H1 (cell line): Measurements from ENCODE around the gene MOSMO. TPM values are rescaled to one million over a fixed set of nuclear protein-coding genes. Genes with fewer than 3 reads are reported as not detected.

Source experiments
- CTCF ChIA-PET: fragments of 300-600 bp; sonication (Branson Sonifier 250); formaldehyde crosslinking; loops from one replicate; lab custom pipeline; 2021; ENCODE audit not compliant: partially characterized antibody; lab: Charles Lee
- POLR2A ChIA-PET: fragments of 300-600 bp; sonication (Branson Sonifier 250); formaldehyde crosslinking; loops from one replicate; lab custom pipeline; 2021; ENCODE audit warnings: inconsistent platforms; ENCODE audit not compliant: partially characterized antibody; lab: Charles Lee
- DNase-seq, 2 experiments: peaks; one replicate each; pipeline versions ENCODE4 v3.0.0 to v3.0.0-alpha.2; 2010 to 2022; ENCODE audit warnings: low spot score in 2 of 2, low read depth in 1 of 2, mixed read lengths in 1 of 2
- FAIRE-seq: peaks from 2 replicates; lab custom pipeline; 2011; peaks lifted over from hg19 to GRCh38; lab: Jason Lieb, UNC
- H2AFZ ChIP-seq: 2 replicates; pipeline ENCODE4 v1.8.1; 2012; ENCODE audit warnings: low read length, inconsistent platforms
- H2AK5ac ChIP-seq: 2 replicates; pipeline ENCODE4 v1.6.1; 2013; ENCODE audit warnings: low read depth, low read length
- H2BK120ac ChIP-seq: replicated peaks from 2 replicates; pipeline ENCODE3; 2013; ENCODE audit warnings: low read depth, low read length, inconsistent platforms
- H2BK12ac ChIP-seq: 2 replicates; pipeline ENCODE4 v1.6.1; 2013; ENCODE audit warnings: low read depth, low read length
- H2BK15ac ChIP-seq: 2 replicates; pipeline ENCODE4 v1.6.1; 2013; ENCODE audit warnings: low read length
- H2BK20ac ChIP-seq: 2 replicates; pipeline ENCODE4 v1.6.1; 2013; ENCODE audit warnings: low read length
- H2BK5ac ChIP-seq: 2 replicates; pipeline ENCODE4 v1.6.1; 2013; ENCODE audit warnings: low read depth, low read length
- H3K14ac ChIP-seq: 2 replicates; pipeline ENCODE4 v1.6.1; 2013; ENCODE audit warnings: inconsistent platforms; ENCODE audit not compliant: insufficient read length
- H3K18ac ChIP-seq: 2 replicates; pipeline ENCODE4 v1.6.1; 2013; ENCODE audit warnings: low read length; ENCODE audit errors: extremely low read depth
- H3K23ac ChIP-seq: 2 replicates; pipeline ENCODE4 v1.6.1; 2013; ENCODE audit warnings: inconsistent platforms; ENCODE audit not compliant: insufficient read length
- H3K23me2 ChIP-seq: 2 replicates; pipeline ENCODE4 v1.6.1; 2013; ENCODE audit warnings: low read depth, low read length
- H3K27ac ChIP-seq: 2 replicates; pipeline ENCODE4 v1.6.1; 2011; ENCODE audit warnings: low read depth, low read length, inconsistent platforms
- H3K27me3 ChIP-seq, 4 experiments: replicated peaks in 1 of 4; 1 replicate in 1 of 4; 2 replicates in 3 of 4; pipeline versions ENCODE4 v1.6.1 to v1.8.1; 2011 to 2013; ENCODE audit warnings: low read length in 3 of 4, mild to moderate bottlenecking in 3 of 4, inconsistent platforms in 2 of 4, mixed read lengths in 2 of 4, moderate library complexity in 1 of 4; ENCODE audit not compliant: control insufficient read depth in 3 of 4, insufficient read depth in 3 of 4; ENCODE audit errors: extremely low read depth in 1 of 4
- H3K36me3 ChIP-seq, 4 experiments: 2 replicates each; pipeline versions ENCODE4 v1.6.1 to v1.8.1; 2011 to 2013; ENCODE audit warnings: mild to moderate bottlenecking in 4 of 4, low read length in 3 of 4, moderate library complexity in 2 of 4, control low read depth in 1 of 4, inconsistent platforms in 1 of 4; ENCODE audit not compliant: insufficient read depth in 4 of 4, control insufficient read depth in 2 of 4
- H3K4ac ChIP-seq: replicated peaks from 2 replicates; pipeline ENCODE3; 2013; ENCODE audit warnings: low read length, low read depth, mixed read lengths, inconsistent platforms; ENCODE audit not compliant: insufficient read length
- H3K4me1 ChIP-seq, 4 experiments: replicated peaks in 1 of 4; 1 replicate in 1 of 4; 2 replicates in 3 of 4; pipeline versions ENCODE4 v1.6.1 to v1.8.1; 2011 to 2013; ENCODE audit warnings: low read length in 3 of 4, inconsistent platforms in 2 of 4, mixed read lengths in 1 of 4; ENCODE audit not compliant: insufficient read depth in 4 of 4, control insufficient read depth in 3 of 4
- H3K4me2 ChIP-seq, 2 experiments: 2 replicates each; pipeline versions ENCODE4 v1.6.1 to v1.8.1; 2011 to 2013; ENCODE audit warnings: low read depth in 2 of 2, low read length in 2 of 2, control low read depth in 1 of 2, inconsistent platforms in 1 of 2, mild to moderate bottlenecking in 1 of 2; ENCODE audit not compliant: insufficient read depth in 1 of 2
- H3K4me3 ChIP-seq, 4 experiments: fragments of 200-600, 300-600 bp in 1 of 4; sonication (generic), shearing (Covaris generic), sonication (Bioruptor Twin) in 1 of 4; 2 replicates each; pipeline versions ENCODE4 v1.5.1 to v1.8.1; 2011 to 2016; ENCODE audit warnings: low read length in 4 of 4, low read depth in 3 of 4, control low read depth in 2 of 4, inconsistent platforms in 2 of 4, mild to moderate bottlenecking in 2 of 4, mixed read lengths in 1 of 4, moderate library complexity in 1 of 4; ENCODE audit not compliant: insufficient read depth in 2 of 4; ENCODE audit errors: extremely low read depth in 1 of 4
- H3K56ac ChIP-seq: replicated peaks from 2 replicates; pipeline ENCODE3; 2013; ENCODE audit warnings: low read depth, mild to moderate bottlenecking, mixed read lengths, low read length, inconsistent platforms; ENCODE audit not compliant: insufficient read length
- H3K79me1 ChIP-seq: 2 replicates; pipeline ENCODE4 v1.6.1; 2013; ENCODE audit warnings: low read depth, low read length, control low read depth
- H3K79me2 ChIP-seq, 2 experiments: 2 replicates each; pipeline versions ENCODE4 v1.6.1 to v1.8.1; 2012 to 2013; ENCODE audit warnings: low read length in 2 of 2, mild to moderate bottlenecking in 2 of 2, inconsistent platforms in 1 of 2; ENCODE audit not compliant: insufficient read depth in 2 of 2, control insufficient read depth in 1 of 2
- H3K9ac ChIP-seq, 4 experiments: replicated peaks in 1 of 4; 1 replicate in 1 of 4; 2 replicates in 3 of 4; pipeline versions ENCODE4 v1.6.1 to v1.8.1; 2011 to 2013; ENCODE audit warnings: low read depth in 3 of 4, low read length in 3 of 4, control low read depth in 2 of 4, mild to moderate bottlenecking in 2 of 4, moderate library complexity in 2 of 4, inconsistent platforms in 1 of 4; ENCODE audit errors: extremely low read depth in 1 of 4
- H3K9me3 ChIP-seq, 2 experiments: 2 replicates each; pipeline versions ENCODE4 v1.6.1 to v1.8.1; 2012 to 2013; ENCODE audit warnings: mild to moderate bottlenecking in 2 of 2, moderate library complexity in 2 of 2, control low read depth in 1 of 2, inconsistent platforms in 1 of 2, low read depth in 1 of 2, low read length in 1 of 2, mixed read lengths in 1 of 2; ENCODE audit not compliant: insufficient read depth in 2 of 2
- H4K20me1 ChIP-seq, 2 experiments: replicated peaks in 1 of 2; 2 replicates each; pipeline versions ENCODE3 to v1.8.1; 2011 to 2013; ENCODE audit warnings: inconsistent platforms in 2 of 2, low read length in 2 of 2, mild to moderate bottlenecking in 1 of 2; ENCODE audit not compliant: insufficient read depth in 2 of 2, control insufficient read depth in 1 of 2
- H4K5ac ChIP-seq: 2 replicates; pipeline ENCODE4 v1.6.1; 2013; ENCODE audit warnings: low read length, low read depth, mixed read lengths, inconsistent platforms; ENCODE audit not compliant: insufficient read length
- H4K8ac ChIP-seq: 2 replicates; pipeline ENCODE4 v1.8.0; 2013; ENCODE audit warnings: mild to moderate bottlenecking, moderate library complexity, low read length, inconsistent platforms; ENCODE audit not compliant: insufficient read depth; ENCODE audit errors: extremely low read depth
- H4K91ac ChIP-seq: replicated peaks from 2 replicates; pipeline ENCODE3; 2013; ENCODE audit warnings: low read length, mixed read lengths, inconsistent platforms; ENCODE audit not compliant: insufficient read length
- CBX5 ChIP-seq: fragments of 300-800, 300-1000 bp; sonication (generic); IDR thresholded peaks from 2 replicates; pipeline ENCODE4 v1.7.1; 2016; ENCODE audit warnings: antibody characterized with exemption, low read length, low read depth
- CHD1 ChIP-seq: IDR thresholded peaks from 2 replicates; pipeline ENCODE4 v1.6.1; 2012; ENCODE audit warnings: low read depth, low read length, improper control_type of control experiment
- CTCF ChIP-seq, 3 experiments: IDR thresholded peaks; 1 replicate in 2 of 3; 2 replicates in 1 of 3; pipeline versions ENCODE4 v1.5.1 to v1.6.1; 2011; ENCODE audit warnings: low read length in 3 of 3, mild to moderate bottlenecking in 3 of 3, inconsistent platforms in 2 of 3, low read depth in 1 of 3, moderate library complexity in 1 of 3; ENCODE audit not compliant: insufficient read depth in 1 of 3; ENCODE audit errors: control extremely low read depth in 1 of 3
- FOSL1 ChIP-seq: IDR thresholded peaks from 2 replicates; pipeline ENCODE4 v1.6.1; 2011; ENCODE audit warnings: mild to moderate bottlenecking, low read depth, low read length, moderate library complexity; ENCODE audit not compliant: insufficient read depth
- JUND ChIP-seq: IDR thresholded peaks from 2 replicates; pipeline ENCODE4 v1.6.1; 2011; ENCODE audit warnings: mild to moderate bottlenecking, improper control_type of control experiment, low read length
- KDM1A ChIP-seq: fragments of 200-600, 300-600 bp; sonication (generic); IDR thresholded peaks from 2 replicates; pipeline ENCODE4 v1.7.1; 2016; ENCODE audit warnings: mild to moderate bottlenecking, low read length, borderline replicate concordance
- KDM5A ChIP-seq: fragments of 200-600 bp; IDR thresholded peaks from 2 replicates; pipeline ENCODE4 v1.7.1; 2012; ENCODE audit warnings: mild to moderate bottlenecking, low read length, inconsistent platforms, mixed read lengths
- RBBP5 ChIP-seq: IDR thresholded peaks from 2 replicates; pipeline ENCODE4 v1.7.1; 2012; ENCODE audit warnings: low read depth, mild to moderate bottlenecking, inconsistent platforms, low read length, moderate library complexity, borderline replicate concordance
- SIN3A ChIP-seq, 2 experiments: IDR thresholded peaks in 1 of 2; conservative IDR thresholded peaks in 1 of 2; 2 replicates each; pipeline ENCODE4 v1.6.1; 2011 to 2012; ENCODE audit warnings: low read length in 2 of 2, improper control_type of control experiment in 1 of 2, low read depth in 1 of 2, mild to moderate bottlenecking in 1 of 2
- TAF1 ChIP-seq: IDR thresholded peaks from 2 replicates; pipeline ENCODE4 v1.6.1; 2011; ENCODE audit warnings: mild to moderate bottlenecking, low read depth, low read length
- WGBS, 2 experiments: shearing (Covaris generic) in 1 of 2; methylation state at CpG; one replicate each; pipeline versions ENCODE4 v1.1.6 to v1.1.7; 2013 to 2015; ENCODE audit warnings: low lambda C conversion rate in 2 of 2, mixed read lengths in 2 of 2, inconsistent platforms in 1 of 2, low coverage in 1 of 2, missing lambda C conversion rate in 1 of 2; ENCODE audit not compliant: insufficient replicate concordance in 2 of 2, insufficient coverage in 1 of 2, insufficient read length in 1 of 2; ENCODE audit errors: extremely low coverage in 1 of 2, missing lambda C conversion rate in 1 of 2; 5-methylcytosine and 5-hydroxymethylcytosine counted together
- polyA plus RNA-seq, 7 experiments: library from polyadenylated mRNA; depleted of rRNA in 3 of 7; stranded (reverse) in 5 of 7; unstranded in 2 of 7; fragments of >200 nt in 5 of 7; fragments of 200-250 nt in 2 of 7; gene quantifications; 1 replicate in 5 of 7; 2 replicates in 1 of 7; 4 replicates in 1 of 7; pipeline versions ENCODE4 v1.2.1 to v1.2.3, GENCODE V29; 2011 to 2013; ENCODE audit warnings: missing spikeins in 2 of 7, mixed read lengths in 2 of 7
- total RNA-seq: library from RNA; stranded (reverse); fragmentation: NEBNext Ultra II Directional; extraction: Animal tissue kit (Norgen Biotek cat#: 25700); gene quantifications from 2 replicates; pipeline ENCODE4 v1.2.1, GENCODE V29; 2021

MOSMO gene
- total and polyA plus RNA-seq, 2 of the 8 experiments (the other 6 are each of a cell fraction or from before 2014, with no cell fraction given) = 8.6 to 14.8 TPM

- no peaks in the 10 kb centered on the region for H3K23me2 ChIP-seq
- FAIRE-seq = no peak
- CTCF ChIA-PET = interaction anchor here (0.5 to 1.6 kb wide), 3 partner anchors 25 to 1490 kb away, joined by 3 read pairs; no protein-coding TSS in a partner anchor
- no peak overlapping the region for H3K56ac ChIP-seq
- H3K79me2 ChIP-seq = peaks cover 0 to 19% of the 10 kb centered on the region in 2 experiments; a peak in 2 of 4 replicates
- H3K23ac ChIP-seq = no peak overlapping the region
- H3K36me3 ChIP-seq = no peaks in the 10 kb centered on the region; a peak in 1 of 8 replicates
- no peak overlapping the region for H2AK5ac ChIP-seq
- H3K27me3 ChIP-seq = no peaks in the 10 kb centered on the region
- no peak for DNase-seq
- H2BK20ac ChIP-seq = no peak overlapping the region
- 97% methylated on average over 6 of the region's 6 CpGs; no CpG with 5 or more reads in 1 of the 2 experiments for WGBS, 2 experiments
- no peak overlapping the region for H3K18ac ChIP-seq
- peaks cover 3% of the 10 kb centered on the region; the same call in 1 of the 2 replicates for H3K79me1 ChIP-seq
- H3K4ac ChIP-seq = no peak overlapping the region
- no peak overlapping the region for H3K4me3 ChIP-seq
- no peaks in the 10 kb centered on the region; a peak in 1 of 7 replicates for H3K4me1 ChIP-seq
- H2BK12ac ChIP-seq = no peak overlapping the region
- POLR2A ChIA-PET = interaction anchor here (0.5 kb wide), 1 partner anchor 174 kb away, joined by 3 read pairs; no protein-coding TSS in a partner anchor
- no peak overlapping the region for H2BK120ac ChIP-seq
- H2BK15ac ChIP-seq = no peak overlapping the region
- no peak overlapping the region for H3K14ac ChIP-seq
- H3K4me2 ChIP-seq = no peak overlapping the region
- H4K5ac ChIP-seq = no peak overlapping the region
- no peak overlapping the region for H2BK5ac ChIP-seq
- H4K20me1 ChIP-seq = no peaks in the 10 kb centered on the region
- no peak overlapping the region for H4K91ac ChIP-seq
- H3K27ac ChIP-seq = no peak overlapping the region
- no peak overlapping the region for H3K9ac ChIP-seq
- H2AFZ ChIP-seq = no peak overlapping the region
- no peaks in the 10 kb centered on the region for H3K9me3 ChIP-seq
- H4K8ac ChIP-seq = no peak overlapping the region
- TF ChIP-seq FOSL1 = no peak
- TF ChIP-seq KDM5A = no peak
- no peak for TF ChIP-seq CBX5
- no peak for TF ChIP-seq TAF1
- no peak for TF ChIP-seq KDM1A
- no peak for TF ChIP-seq JUND
- TF ChIP-seq CTCF (IDR thresholded peaks at IDR 0.05; ENCODE audit: control extremely low read depth in 1 of 3, insufficient read depth in 1 of 3, low read depth in 1 of 3, low read length in 3 of 3) = no peak
- TF ChIP-seq RBBP5 = no peak
- no peak for TF ChIP-seq SIN3A (conservative IDR thresholded peaks at IDR 0.05 in 1 of 2, IDR thresholded peaks at IDR 0.05 in 1 of 2; ENCODE audit: low read depth in 1 of 2, low read length in 2 of 2)
- TF ChIP-seq CHD1 = no peak
Observed at GRCh38 chr16:22030087-22030812, 22.3 kb downstream of the MOSMO start.
